HEK293 (cell line): Measurements from ENCODE around the gene MTMR2.
A peak's percentile ranks its signal among the peaks of the same experiment; 100 is the strongest.

Source experiments
- BCL11B ChIP-seq: fragments of 450-650 bp; formaldehyde crosslinking; IDR thresholded peaks from 2 replicates; pipeline ENCODE4 v1.5.1; 2016; ENCODE audit warnings: low read depth, missing biosample characterization, missing genetic modification characterization
- EGR2 ChIP-seq: fragments of 450-650 bp; formaldehyde crosslinking; IDR thresholded peaks from 2 replicates; pipeline ENCODE4 v1.5.1; 2016; ENCODE audit warnings: low read depth, missing biosample characterization, missing genetic modification characterization
- GFI1B ChIP-seq: fragments of 450-650 bp; formaldehyde crosslinking; IDR thresholded peaks from 2 replicates; pipeline ENCODE4 v1.5.1; 2016; ENCODE audit warnings: missing biosample characterization, missing genetic modification characterization
- KLF1 ChIP-seq: fragments of 450-650 bp; formaldehyde crosslinking; IDR thresholded peaks from 2 replicates; pipeline ENCODE4 v1.5.1; 2016; ENCODE audit warnings: missing biosample characterization, missing genetic modification characterization
- KLF16 ChIP-seq: fragments of 450-650 bp; formaldehyde crosslinking; IDR thresholded peaks from 2 replicates; pipeline ENCODE4 v1.5.1; 2017; ENCODE audit warnings: missing biosample characterization, missing genetic modification characterization
- KLF8 ChIP-seq: fragments of 450-650 bp; formaldehyde crosslinking; IDR thresholded peaks from 2 replicates; pipeline ENCODE4 v1.5.1; 2016; ENCODE audit warnings: missing biosample characterization, missing genetic modification characterization
- OVOL3 ChIP-seq: fragments of 450-650 bp; formaldehyde crosslinking; IDR thresholded peaks from 2 replicates; pipeline ENCODE4 v1.5.1; 2016; ENCODE audit warnings: missing biosample characterization, missing genetic modification characterization
- SCRT1 ChIP-seq: fragments of 450-650 bp; formaldehyde crosslinking; IDR thresholded peaks from 2 replicates; pipeline ENCODE4 v1.5.1; 2016; ENCODE audit warnings: missing biosample characterization, missing genetic modification characterization, borderline replicate concordance
- ZFHX2 ChIP-seq: fragments of 450-650 bp; formaldehyde crosslinking; conservative IDR thresholded peaks from 2 replicates; pipeline ENCODE4 v1.5.1; 2016; ENCODE audit warnings: missing biosample characterization, missing genetic modification characterization
- ZNF16 ChIP-seq: fragments of 450-650 bp; formaldehyde crosslinking; IDR thresholded peaks from 2 replicates; pipeline ENCODE4 v1.5.1; 2016; ENCODE audit warnings: low read depth, missing biosample characterization, missing genetic modification characterization
- ZNF223 ChIP-seq: fragments of 450-650 bp; formaldehyde crosslinking; IDR thresholded peaks from 2 replicates; pipeline ENCODE4 v1.5.1; 2016; ENCODE audit warnings: missing biosample characterization, missing genetic modification characterization
- ZNF341 ChIP-seq: fragments of 450-650 bp; formaldehyde crosslinking; IDR thresholded peaks from 2 replicates; pipeline ENCODE4; 2016; ENCODE audit warnings: low read depth, missing biosample characterization, missing genetic modification characterization
- ZNF391 ChIP-seq: fragments of 450-650 bp; formaldehyde crosslinking; IDR thresholded peaks from 2 replicates; pipeline ENCODE4 v1.5.1; 2016; ENCODE audit warnings: low read depth, missing biosample characterization, missing genetic modification characterization, borderline replicate concordance
- ZNF423 ChIP-seq: fragments of 450-650 bp; formaldehyde crosslinking; IDR thresholded peaks from 2 replicates; pipeline ENCODE4 v1.5.1; 2016; ENCODE audit warnings: missing biosample characterization, missing genetic modification characterization
- ZNF529 ChIP-seq: fragments of 450-650 bp; formaldehyde crosslinking; IDR thresholded peaks from 2 replicates; pipeline ENCODE4 v1.5.1; 2017; ENCODE audit warnings: missing genetic modification characterization, missing biosample characterization; ENCODE audit not compliant: insufficient replicate concordance
- ZNF600 ChIP-seq: fragments of 450-650 bp; formaldehyde crosslinking; IDR thresholded peaks from 2 replicates; pipeline ENCODE4 v1.5.1; 2016; ENCODE audit warnings: missing biosample characterization, missing genetic modification characterization
- ZNF629 ChIP-seq: fragments of 450-650 bp; formaldehyde crosslinking; IDR thresholded peaks from 2 replicates; pipeline ENCODE4 v1.5.1; 2017; ENCODE audit warnings: missing biosample characterization, missing genetic modification characterization
- ZNF654 ChIP-seq: fragments of 450-650 bp; formaldehyde crosslinking; IDR thresholded peaks from 2 replicates; pipeline ENCODE4 v1.5.1; 2016; ENCODE audit warnings: low read depth, missing biosample characterization, missing genetic modification characterization
- ZNF76 ChIP-seq: fragments of 450-650 bp; formaldehyde crosslinking; IDR thresholded peaks from 2 replicates; pipeline ENCODE4; 2016; ENCODE audit warnings: low read depth, missing biosample characterization, missing genetic modification characterization, borderline replicate concordance
- ZNF776 ChIP-seq: fragments of 450-650 bp; formaldehyde crosslinking; IDR thresholded peaks from 2 replicates; pipeline ENCODE4 v1.5.0; 2017; ENCODE audit warnings: missing biosample characterization, missing genetic modification characterization, borderline replicate concordance
- ZSCAN30 ChIP-seq: fragments of 450-650 bp; IDR thresholded peaks from 2 replicates; pipeline ENCODE4 v1.5.1; 2018; ENCODE audit warnings: missing biosample characterization, mild to moderate bottlenecking, missing genetic modification characterization, moderate library complexity
- TF ChIP-seq, protein P1 (sequence below): fragments of 450-650 bp; formaldehyde crosslinking; IDR thresholded peaks from 2 replicates; pipeline ENCODE4 v1.5.1; 2016; ENCODE audit warnings: missing biosample characterization, missing genetic modification characterization, borderline replicate concordance
- TF ChIP-seq, protein P2 (sequence below): fragments of 450-650 bp; formaldehyde crosslinking; IDR thresholded peaks from 2 replicates; pipeline ENCODE4 v1.5.1; 2017; ENCODE audit warnings: missing biosample characterization, missing genetic modification characterization
- TF ChIP-seq, protein P3 (sequence below): fragments of 450-650 bp; formaldehyde crosslinking; conservative IDR thresholded peaks from 2 replicates; pipeline ENCODE4 v1.5.1; 2016; ENCODE audit warnings: low read depth, missing biosample characterization, missing genetic modification characterization
- TF ChIP-seq, protein P4 (sequence below): fragments of 450-650 bp; formaldehyde crosslinking; IDR thresholded peaks from 2 replicates; pipeline ENCODE4 v1.5.1; 2016; ENCODE audit warnings: missing biosample characterization, missing genetic modification characterization

The MTMR2 gene

DNA sequence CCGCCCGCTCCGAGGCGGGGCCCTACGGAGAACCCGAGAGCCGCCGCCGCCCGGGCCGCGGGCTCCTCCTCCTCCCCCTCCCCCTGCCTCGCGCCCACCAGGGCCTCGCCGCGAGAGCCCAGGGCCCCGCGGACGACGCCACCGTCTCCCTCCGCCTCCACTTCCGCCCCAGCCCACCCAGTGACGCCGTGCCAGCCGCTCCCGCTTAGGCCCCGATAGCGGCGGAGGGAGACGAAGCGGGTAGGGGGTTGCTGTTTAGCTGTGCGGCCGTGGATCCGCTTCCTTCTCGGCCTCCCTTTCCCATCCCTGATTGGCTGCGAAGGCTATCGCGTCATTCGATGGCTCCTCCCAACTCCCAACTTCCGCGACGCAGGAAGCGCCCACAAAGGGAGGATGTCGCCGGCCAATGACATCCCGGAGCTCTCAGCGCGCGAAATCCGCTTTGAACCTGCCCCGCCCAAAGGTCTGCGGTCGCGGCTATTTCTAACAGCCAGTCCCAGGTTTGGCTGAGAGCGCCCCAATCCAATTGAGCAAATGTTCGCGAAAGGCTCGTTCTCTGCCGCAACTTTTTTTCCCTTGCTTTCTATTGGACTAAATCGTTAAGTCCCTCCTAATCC lies 134.3 kb downstream of the MTMR2 start, which contains the start of gene FAM76B (continued):
- TF ChIP-seq ZNF423: peak; percentile 68
- peak; percentile 29; the same call in 1 of the 2 replicates for TF ChIP-seq ZNF600 (tag by site-specific recombination)
- TF ChIP-seq ZFHX2 (tag by site-specific recombination): peak; percentile 95
- peak; percentile 89 for TF ChIP-seq ZNF629 (tag by site-specific recombination)
- TF ChIP-seq ZNF654 (tag by site-specific recombination): no peak
- peak; percentile 88 for TF ChIP-seq ZNF341
- TF ChIP-seq, protein P1, sequence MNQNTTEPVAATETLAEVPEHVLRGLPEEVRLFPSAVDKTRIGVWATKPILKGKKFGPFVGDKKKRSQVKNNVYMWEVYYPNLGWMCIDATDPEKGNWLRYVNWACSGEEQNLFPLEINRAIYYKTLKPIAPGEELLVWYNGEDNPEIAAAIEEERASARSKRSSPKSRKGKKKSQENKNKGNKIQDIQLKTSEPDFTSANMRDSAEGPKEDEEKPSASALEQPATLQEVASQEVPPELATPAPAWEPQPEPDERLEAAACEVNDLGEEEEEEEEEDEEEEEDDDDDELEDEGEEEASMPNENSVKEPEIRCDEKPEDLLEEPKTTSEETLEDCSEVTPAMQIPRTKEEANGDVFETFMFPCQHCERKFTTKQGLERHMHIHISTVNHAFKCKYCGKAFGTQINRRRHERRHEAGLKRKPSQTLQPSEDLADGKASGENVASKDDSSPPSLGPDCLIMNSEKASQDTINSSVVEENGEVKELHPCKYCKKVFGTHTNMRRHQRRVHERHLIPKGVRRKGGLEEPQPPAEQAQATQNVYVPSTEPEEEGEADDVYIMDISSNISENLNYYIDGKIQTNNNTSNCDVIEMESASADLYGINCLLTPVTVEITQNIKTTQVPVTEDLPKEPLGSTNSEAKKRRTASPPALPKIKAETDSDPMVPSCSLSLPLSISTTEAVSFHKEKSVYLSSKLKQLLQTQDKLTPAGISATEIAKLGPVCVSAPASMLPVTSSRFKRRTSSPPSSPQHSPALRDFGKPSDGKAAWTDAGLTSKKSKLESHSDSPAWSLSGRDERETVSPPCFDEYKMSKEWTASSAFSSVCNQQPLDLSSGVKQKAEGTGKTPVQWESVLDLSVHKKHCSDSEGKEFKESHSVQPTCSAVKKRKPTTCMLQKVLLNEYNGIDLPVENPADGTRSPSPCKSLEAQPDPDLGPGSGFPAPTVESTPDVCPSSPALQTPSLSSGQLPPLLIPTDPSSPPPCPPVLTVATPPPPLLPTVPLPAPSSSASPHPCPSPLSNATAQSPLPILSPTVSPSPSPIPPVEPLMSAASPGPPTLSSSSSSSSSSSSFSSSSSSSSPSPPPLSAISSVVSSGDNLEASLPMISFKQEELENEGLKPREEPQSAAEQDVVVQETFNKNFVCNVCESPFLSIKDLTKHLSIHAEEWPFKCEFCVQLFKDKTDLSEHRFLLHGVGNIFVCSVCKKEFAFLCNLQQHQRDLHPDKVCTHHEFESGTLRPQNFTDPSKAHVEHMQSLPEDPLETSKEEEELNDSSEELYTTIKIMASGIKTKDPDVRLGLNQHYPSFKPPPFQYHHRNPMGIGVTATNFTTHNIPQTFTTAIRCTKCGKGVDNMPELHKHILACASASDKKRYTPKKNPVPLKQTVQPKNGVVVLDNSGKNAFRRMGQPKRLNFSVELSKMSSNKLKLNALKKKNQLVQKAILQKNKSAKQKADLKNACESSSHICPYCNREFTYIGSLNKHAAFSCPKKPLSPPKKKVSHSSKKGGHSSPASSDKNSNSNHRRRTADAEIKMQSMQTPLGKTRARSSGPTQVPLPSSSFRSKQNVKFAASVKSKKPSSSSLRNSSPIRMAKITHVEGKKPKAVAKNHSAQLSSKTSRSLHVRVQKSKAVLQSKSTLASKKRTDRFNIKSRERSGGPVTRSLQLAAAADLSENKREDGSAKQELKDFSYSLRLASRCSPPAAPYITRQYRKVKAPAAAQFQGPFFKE: no peak
- no peak for TF ChIP-seq ZNF776 (tag by site-specific recombination)
- TF ChIP-seq, protein P2, sequence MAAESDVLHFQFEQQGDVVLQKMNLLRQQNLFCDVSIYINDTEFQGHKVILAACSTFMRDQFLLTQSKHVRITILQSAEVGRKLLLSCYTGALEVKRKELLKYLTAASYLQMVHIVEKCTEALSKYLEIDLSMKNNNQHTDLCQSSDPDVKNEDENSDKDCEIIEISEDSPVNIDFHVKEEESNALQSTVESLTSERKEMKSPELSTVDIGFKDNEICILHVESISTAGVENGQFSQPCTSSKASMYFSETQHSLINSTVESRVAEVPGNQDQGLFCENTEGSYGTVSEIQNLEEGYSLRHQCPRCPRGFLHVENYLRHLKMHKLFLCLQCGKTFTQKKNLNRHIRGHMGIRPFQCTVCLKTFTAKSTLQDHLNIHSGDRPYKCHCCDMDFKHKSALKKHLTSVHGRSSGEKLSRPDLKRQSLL (tag by site-specific recombination): no peak
- 0 out of 2 replicates have a peak, but pooled peaks have one; percentile 59 for TF ChIP-seq KLF16 (tag by site-specific recombination)
- TF ChIP-seq, protein P3, sequence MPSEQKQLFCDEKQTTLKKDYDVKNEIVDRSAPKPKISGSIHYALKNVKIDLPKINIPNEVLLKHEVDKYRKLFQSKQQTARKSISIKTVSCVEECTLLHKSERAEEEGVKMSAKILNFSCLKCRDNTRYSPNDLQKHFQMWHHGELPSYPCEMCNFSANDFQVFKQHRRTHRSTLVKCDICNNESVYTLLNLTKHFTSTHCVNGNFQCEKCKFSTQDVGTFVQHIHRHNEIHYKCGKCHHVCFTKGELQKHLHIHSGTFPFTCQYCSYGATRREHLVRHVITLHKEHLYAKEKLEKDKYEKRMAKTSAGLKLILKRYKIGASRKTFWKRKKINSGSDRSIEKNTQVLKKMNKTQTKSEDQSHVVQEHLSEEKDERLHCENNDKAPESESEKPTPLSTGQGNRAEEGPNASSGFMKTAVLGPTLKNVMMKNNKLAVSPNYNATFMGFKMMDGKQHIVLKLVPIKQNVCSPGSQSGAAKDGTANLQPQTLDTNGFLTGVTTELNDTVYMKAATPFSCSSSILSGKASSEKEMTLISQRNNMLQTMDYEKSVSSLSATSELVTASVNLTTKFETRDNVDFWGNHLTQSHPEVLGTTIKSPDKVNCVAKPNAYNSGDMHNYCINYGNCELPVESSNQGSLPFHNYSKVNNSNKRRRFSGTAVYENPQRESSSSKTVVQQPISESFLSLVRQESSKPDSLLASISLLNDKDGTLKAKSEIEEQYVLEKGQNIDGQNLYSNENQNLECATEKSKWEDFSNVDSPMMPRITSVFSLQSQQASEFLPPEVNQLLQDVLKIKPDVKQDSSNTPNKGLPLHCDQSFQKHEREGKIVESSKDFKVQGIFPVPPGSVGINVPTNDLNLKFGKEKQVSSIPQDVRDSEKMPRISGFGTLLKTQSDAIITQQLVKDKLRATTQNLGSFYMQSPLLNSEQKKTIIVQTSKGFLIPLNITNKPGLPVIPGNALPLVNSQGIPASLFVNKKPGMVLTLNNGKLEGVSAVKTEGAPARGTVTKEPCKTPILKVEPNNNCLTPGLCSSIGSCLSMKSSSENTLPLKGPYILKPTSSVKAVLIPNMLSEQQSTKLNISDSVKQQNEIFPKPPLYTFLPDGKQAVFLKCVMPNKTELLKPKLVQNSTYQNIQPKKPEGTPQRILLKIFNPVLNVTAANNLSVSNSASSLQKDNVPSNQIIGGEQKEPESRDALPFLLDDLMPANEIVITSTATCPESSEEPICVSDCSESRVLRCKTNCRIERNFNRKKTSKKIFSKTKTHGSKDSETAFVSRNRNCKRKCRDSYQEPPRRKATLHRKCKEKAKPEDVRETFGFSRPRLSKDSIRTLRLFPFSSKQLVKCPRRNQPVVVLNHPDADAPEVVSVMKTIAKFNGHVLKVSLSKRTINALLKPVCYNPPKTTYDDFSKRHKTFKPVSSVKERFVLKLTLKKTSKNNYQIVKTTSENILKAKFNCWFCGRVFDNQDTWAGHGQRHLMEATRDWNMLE: peak; percentile 82
- TF ChIP-seq GFI1B (tag by site-specific recombination): no peak
- TF ChIP-seq, protein P4, sequence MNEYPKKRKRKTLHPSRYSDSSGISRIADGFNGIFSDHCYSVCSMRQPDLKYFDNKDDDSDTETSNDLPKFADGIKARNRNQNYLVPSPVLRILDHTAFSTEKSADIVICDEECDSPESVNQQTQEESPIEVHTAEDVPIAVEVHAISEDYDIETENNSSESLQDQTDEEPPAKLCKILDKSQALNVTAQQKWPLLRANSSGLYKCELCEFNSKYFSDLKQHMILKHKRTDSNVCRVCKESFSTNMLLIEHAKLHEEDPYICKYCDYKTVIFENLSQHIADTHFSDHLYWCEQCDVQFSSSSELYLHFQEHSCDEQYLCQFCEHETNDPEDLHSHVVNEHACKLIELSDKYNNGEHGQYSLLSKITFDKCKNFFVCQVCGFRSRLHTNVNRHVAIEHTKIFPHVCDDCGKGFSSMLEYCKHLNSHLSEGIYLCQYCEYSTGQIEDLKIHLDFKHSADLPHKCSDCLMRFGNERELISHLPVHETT: no peak
- TF ChIP-seq ZNF76 (tag by site-specific recombination): peak; percentile 60; the same call in 1 of the 2 replicates
- TF ChIP-seq KLF1 (tag by site-specific recombination): peak; percentile 70; the same call in 1 of the 2 replicates
- peak; percentile 91 for TF ChIP-seq KLF8 (tag by site-specific recombination)
- TF ChIP-seq BCL11B (tag by site-specific recombination): no peak; the same call in 1 of the 2 replicates
- TF ChIP-seq ZNF223 (tag by site-specific recombination): no peak
- TF ChIP-seq ZNF529 (tag by site-specific recombination): no peak
- no peak; the same call in 1 of the 2 replicates for TF ChIP-seq OVOL3 (tag by site-specific recombination)
- no peak; the same call in 1 of the 2 replicates for TF ChIP-seq ZNF391 (tag by site-specific recombination)
- TF ChIP-seq ZSCAN30 (tag by site-specific recombination): peak; percentile 66; the same call in 1 of the 2 replicates
- peak; percentile 87 for TF ChIP-seq EGR2 (tag by site-specific recombination)
- TF ChIP-seq SCRT1: no peak
- TF ChIP-seq ZNF16 (tag by site-specific recombination): no peak
